Stomach (tissue), 9 donors: Measurements from ENCODE around the gene CCHCR1. TPM values are rescaled to one million over a fixed set of nuclear protein-coding genes. Genes with fewer than 3 reads are reported as not detected.

Source experiments
- DNase-seq, 2 donors: peaks; one replicate each; pipeline versions ENCODE4 v3.0.0 to v3.0.0-alpha.2; 2013 to 2019
- H3K27ac ChIP-seq, 5 donors: fragments of 200-600 bp in 4 of 5; sonication (generic) in 4 of 5; one replicate each; pipeline ENCODE4 v1.5.1; 2013 to 2019; ENCODE audit warnings: mild to moderate bottlenecking in 1 of 5, moderate library complexity in 1 of 5
- H3K27me3 ChIP-seq, 3 donors: fragments of 200-600 bp; sonication (generic); one replicate each; pipeline ENCODE4 v1.5.1; 2017 to 2019; ENCODE audit warnings: mixed run types in 1 of 3
- H3K36me3 ChIP-seq, 4 donors: fragments of 200-600 bp; sonication (generic); 1 replicate in 3 of 4; 2 replicates in 1 of 4; pipeline ENCODE4 v1.5.1; 2016 to 2019
- H3K4me1 ChIP-seq, 4 donors: fragments of 200-600 bp; sonication (generic); one replicate each; pipeline ENCODE4 v1.5.1; 2016 to 2019
- H3K4me3 ChIP-seq, 4 donors: fragments of 200-600 bp; sonication (generic) in 3 of 4; one replicate each; pipeline ENCODE4 v1.5.1; 2016 to 2019; ENCODE audit warnings: mild to moderate bottlenecking in 1 of 4
- H3K9me3 ChIP-seq, 4 donors: fragments of 200-600 bp; sonication (generic); one replicate each; pipeline ENCODE4 v1.5.1; 2016 to 2019
- CTCF ChIP-seq, 7 experiments: fragments of 450-650 bp in 4 of 7; fragments of 200-600 bp in 3 of 7; sonication (generic) in 3 of 7; IDR thresholded peaks; one replicate each; pipeline ENCODE4 v1.5.1; 2016 to 2019; ENCODE audit warnings: antibody characterized with exemption in 7 of 7, control low read depth in 2 of 7, mild to moderate bottlenecking in 1 of 7
- EP300 ChIP-seq: sonication (generic); formaldehyde crosslinking; IDR thresholded peaks from one replicate; pipeline ENCODE4 v1.6.1; 2017; ENCODE audit warnings: antibody characterized with exemption
- POLR2A ChIP-seq, 4 donors: fragments of 450-650 bp; IDR thresholded peaks; one replicate each; pipeline ENCODE4 v1.6.1; 2016; ENCODE audit warnings: antibody characterized with exemption in 4 of 4, control low read depth in 2 of 4, mild to moderate bottlenecking in 1 of 4, moderate library complexity in 1 of 4
- POLR2AphosphoS5 ChIP-seq, 3 donors: sonication (generic); formaldehyde crosslinking; IDR thresholded peaks; one replicate each; pipeline ENCODE4 v1.6.1; 2016; ENCODE audit warnings: antibody characterized with exemption in 3 of 3
- WGBS, 5 donors: extraction: QIAGEN DNeasy Blood & Tissue Kit in 3 of 5; methylation state at CpG; one replicate each; pipeline versions ENCODE4 v1.1.5 to v1.1.7; 2013 to 2018; 5-methylcytosine and 5-hydroxymethylcytosine counted together
- intact Hi-C: fragments of 100-400 bp; cut with DNase I; formaldehyde crosslinking; loops from one replicate; pipeline ENCODE4 v1.15.1; 2023; ENCODE audit warnings: low total_unique reads
- polyA plus RNA-seq, 3 donors: library from polyadenylated mRNA; stranded (reverse); fragments of 200-250 nt; gene quantifications; one replicate each; pipeline ENCODE4 v1.2.3, GENCODE V29; 2013
- total RNA-seq, 5 donors: library from RNA; depleted of rRNA; stranded (reverse); fragments of >200 nt; gene quantifications; one replicate each; pipeline versions ENCODE4 v1.1.0 to v1.2.3, GENCODE V29; 2014 to 2016
- donor health status: healthy with polysubstance abuse.
- donor health status: Bipolar disorder and iron deficiency.
- donor health status: healthy.

Gene CCHCR1
- total and polyA plus RNA-seq, 8 donors = 9.7 to 201 (median 19.0) TPM

DNA sequence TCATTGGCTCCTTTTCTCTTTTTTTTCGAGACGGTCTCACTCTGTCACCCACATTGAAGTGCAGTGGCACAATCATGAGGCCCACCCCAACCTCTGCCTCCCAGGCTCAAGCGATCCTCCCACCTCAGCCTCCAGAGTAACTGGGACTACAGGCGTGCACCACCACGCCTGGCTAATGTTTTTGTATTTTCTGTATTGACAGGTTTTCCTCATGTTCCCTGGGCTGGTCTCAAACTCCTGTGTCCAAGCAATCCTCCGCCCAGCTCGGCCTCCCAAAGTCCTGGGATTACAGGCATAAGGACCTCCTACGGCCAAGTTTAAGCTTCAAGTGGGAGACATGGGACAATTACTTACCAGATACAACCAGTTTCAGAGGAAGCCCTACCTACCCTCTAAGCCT, 22.3 kb upstream of the CCHCR1 start:
- DNase-seq = no peak
- peak overlapping the region in 2 of 5 donors; percentile 52 to 55 for H3K27ac ChIP-seq
- peaks cover 33 to 55% (median 47%) of the 10 kb centered on the region in 4 donors for H3K4me1 ChIP-seq
- no peaks in the 10 kb centered on the region for H3K27me3 ChIP-seq
- WGBS, 5 donors = 90 to 98% (median 95%) methylated on average over 8 of the region's 8 CpGs
- peak overlapping the region in 3 of 4 donors; percentile 12 to 47 (median 32) for H3K4me3 ChIP-seq
- peaks cover 0 to 34% (median 20%) of the 10 kb centered on the region in 4 donors for H3K36me3 ChIP-seq
- intact Hi-C loops = no loop called here
- no peak for TF ChIP-seq POLR2A (IDR thresholded peaks at IDR 0.05)
- no peak for TF ChIP-seq POLR2AphosphoS5 (IDR thresholded peaks at IDR 0.05)
- TF ChIP-seq CTCF (IDR thresholded peaks at IDR 0.05) = no peak
- TF ChIP-seq EP300 = no peak
- H3K9me3 ChIP-seq = no peaks in the 10 kb centered on the region

DNA sequence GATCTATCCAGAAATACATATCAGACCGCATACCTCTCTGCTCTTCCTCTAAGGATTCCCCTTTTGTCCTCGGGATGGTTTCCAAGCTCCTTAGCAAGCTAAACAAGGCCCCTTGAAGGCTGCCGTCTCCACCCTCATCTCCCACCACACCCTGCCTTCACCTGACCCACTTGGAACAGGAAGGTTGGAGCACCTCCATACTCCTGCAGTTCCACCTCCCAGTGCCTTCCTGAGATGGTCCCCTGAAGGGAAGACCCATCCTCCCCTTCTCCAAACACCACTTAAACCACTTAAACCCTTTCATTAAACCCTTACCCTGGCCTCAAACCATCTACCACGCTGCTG, 21.4 kb upstream of the CCHCR1 start:
- 41 to 69% (median 53%) methylated on average over 4 of the region's 4 CpGs for WGBS, 5 donors
- TF ChIP-seq CTCF (IDR thresholded peaks at IDR 0.05) (no peak), POLR2AphosphoS5 (IDR thresholded peaks at IDR 0.05) (no peak), EP300 (no peak), POLR2A (IDR thresholded peaks at IDR 0.05) (no peak)
- Histone ChIP-seq H3K4me1 (peaks cover 32 to 55% (median 47%) of the 10 kb centered on the region in 4 donors), H3K27me3 (no peaks in the 10 kb centered on the region), H3K27ac (peak overlapping the region in 4 of 5 donors; percentile 15 to 58 (median 46)), H3K36me3 (peaks cover 0 to 37% (median 26%) of the 10 kb centered on the region in 4 donors), H3K4me3 (peak overlapping the region in 1 of 4 donors; percentile 31), H3K9me3 (no peaks in the 10 kb centered on the region)
- intact Hi-C loops = no loop called here
- no peak for DNase-seq

- WGBS, 5 donors = 30 to 46% (median 39%) methylated on average over 8 of the region's 8 CpGs
Observed at GRCh38 chr6:31178143-31179041, 20.8 kb upstream of the CCHCR1 start.

More at GRCh38 chr6:31178143-31179041, 20.8 kb upstream of the CCHCR1 start:
- intact Hi-C loops = no loop called here
- Histone ChIP-seq H3K27ac (peak overlapping the region in 3 of 5 donors; percentile 15 to 46 (median 45)), H3K9me3 (no peaks in the 10 kb centered on the region), H3K4me1 (peaks cover 29 to 55% (median 47%) of the 10 kb centered on the region in 4 donors), H3K4me3 (peak overlapping the region in 1 of 4 donors; percentile 31), H3K36me3 (peaks cover 0 to 38% (median 26%) of the 10 kb centered on the region in 4 donors), H3K27me3 (no peaks in the 10 kb centered on the region)
- TF ChIP-seq POLR2AphosphoS5 (IDR thresholded peaks at IDR 0.05) = no peak
- no peak for TF ChIP-seq CTCF (IDR thresholded peaks at IDR 0.05)
- no peak for TF ChIP-seq EP300
- no peak for TF ChIP-seq POLR2A (IDR thresholded peaks at IDR 0.05)
- peak in 1 of 2 donors; percentile 38 for DNase-seq
